ENCODE data around the gene CFAP97. TPM values are rescaled to one million over a fixed set of nuclear protein-coding genes. Genes with fewer than 3 reads are reported as not detected.
"Not testable (repeated sequence)": the region's sequence is repeated elsewhere in the genome, so short reads cannot be mapped to it uniquely, and the experiment has no call there.

CFAP97 gene
- total RNA-seq, 2 donors from 2014 or later: 17.1 to 19.5 TPM

DNA sequence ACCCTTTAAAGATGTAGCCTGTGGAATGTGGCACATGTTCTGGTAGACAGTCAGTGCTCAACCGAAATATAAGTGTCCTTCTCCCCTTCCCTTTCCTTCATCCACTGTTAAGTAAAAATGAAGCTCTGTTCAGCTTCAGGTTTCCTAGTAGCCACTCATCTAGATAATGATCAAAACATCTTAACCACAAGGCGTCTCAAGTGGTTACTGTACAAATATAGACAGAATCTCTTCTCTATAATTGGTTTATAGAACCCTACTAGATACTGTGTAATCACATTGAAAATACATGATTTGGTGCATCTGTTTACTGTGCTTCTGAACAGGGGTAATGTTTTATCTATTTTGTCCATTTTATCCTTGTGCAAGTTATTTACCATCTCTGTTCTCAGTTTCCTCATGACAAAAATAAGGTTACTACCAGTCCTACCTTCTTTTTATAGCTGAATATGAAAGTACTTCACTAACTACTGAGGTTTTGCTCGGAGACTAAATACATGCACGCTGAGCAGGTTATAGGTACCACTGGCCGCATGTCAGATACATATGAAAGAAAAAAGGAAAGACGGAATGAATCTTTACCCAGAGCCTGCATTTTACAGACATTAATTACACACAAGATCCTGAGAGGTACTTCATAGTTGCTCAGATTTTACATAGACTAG lies 81.0 kb downstream of the CFAP97 start:
- TF ChIP-seq, protein P1, sequence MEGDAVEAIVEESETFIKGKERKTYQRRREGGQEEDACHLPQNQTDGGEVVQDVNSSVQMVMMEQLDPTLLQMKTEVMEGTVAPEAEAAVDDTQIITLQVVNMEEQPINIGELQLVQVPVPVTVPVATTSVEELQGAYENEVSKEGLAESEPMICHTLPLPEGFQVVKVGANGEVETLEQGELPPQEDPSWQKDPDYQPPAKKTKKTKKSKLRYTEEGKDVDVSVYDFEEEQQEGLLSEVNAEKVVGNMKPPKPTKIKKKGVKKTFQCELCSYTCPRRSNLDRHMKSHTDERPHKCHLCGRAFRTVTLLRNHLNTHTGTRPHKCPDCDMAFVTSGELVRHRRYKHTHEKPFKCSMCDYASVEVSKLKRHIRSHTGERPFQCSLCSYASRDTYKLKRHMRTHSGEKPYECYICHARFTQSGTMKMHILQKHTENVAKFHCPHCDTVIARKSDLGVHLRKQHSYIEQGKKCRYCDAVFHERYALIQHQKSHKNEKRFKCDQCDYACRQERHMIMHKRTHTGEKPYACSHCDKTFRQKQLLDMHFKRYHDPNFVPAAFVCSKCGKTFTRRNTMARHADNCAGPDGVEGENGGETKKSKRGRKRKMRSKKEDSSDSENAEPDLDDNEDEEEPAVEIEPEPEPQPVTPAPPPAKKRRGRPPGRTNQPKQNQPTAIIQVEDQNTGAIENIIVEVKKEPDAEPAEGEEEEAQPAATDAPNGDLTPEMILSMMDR (IDR thresholded peaks at IDR 0.05): no peak
- TF ChIP-seq POLR2A (IDR thresholded peaks at IDR 0.05): no peak
- ATAC-seq (no peak), DNase-seq (no peak)
- no peak overlapping the region for H3K4me3 ChIP-seq
- intact Hi-C loops (cut with DNase I): no loop called here
- H3K36me3 ChIP-seq (replicated peaks in 1 of 2; ENCODE audit: insufficient read depth in 1 of 2, low read depth in 2 of 2): no peaks in the 10 kb centered on the region
- no peaks in the 10 kb centered on the region for H3K9me3 ChIP-seq
- H3K27me3 ChIP-seq: no peaks in the 10 kb centered on the region
- WGBS, 2 donors: 73 to 75% methylated on average over 6 of the region's 6 CpGs
- peaks cover 8% of the 10 kb centered on the region for H3K4me1 ChIP-seq
- no peak overlapping the region for H3K27ac ChIP-seq

DNA sequence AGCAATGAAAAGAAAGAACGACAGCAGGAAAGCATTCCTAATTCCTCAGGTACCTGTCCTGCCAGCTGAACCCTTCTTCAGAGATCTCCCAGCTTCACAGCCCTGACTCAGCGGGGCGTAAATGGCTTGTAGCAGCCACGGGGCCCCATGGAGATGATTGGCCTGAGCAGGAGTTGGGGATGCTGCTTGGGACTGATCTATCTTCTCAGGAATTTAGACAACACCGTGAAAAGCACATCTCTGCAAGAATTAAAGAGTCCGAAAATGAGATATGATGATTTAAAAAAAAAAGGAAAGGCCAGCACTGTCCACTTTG lies 83.2 kb downstream of the CFAP97 start:
- no peak for TF ChIP-seq POLR2A (IDR thresholded peaks at IDR 0.05)
- TF ChIP-seq, protein P1 (IDR thresholded peaks at IDR 0.05): no peak
- H3K4me1 ChIP-seq: peaks cover 7% of the 10 kb centered on the region
- no peak for ATAC-seq
- H3K27ac ChIP-seq: no peak overlapping the region
- no peaks in the 10 kb centered on the region for H3K9me3 ChIP-seq
- DNase-seq: no peak
- H3K36me3 ChIP-seq (replicated peaks in 1 of 2; ENCODE audit: insufficient read depth in 1 of 2, low read depth in 2 of 2): no peaks in the 10 kb centered on the region
- 82 to 85% methylated on average over 6 of the region's 6 CpGs for WGBS, 2 donors
- no peak overlapping the region for H3K4me3 ChIP-seq
- intact Hi-C loops (cut with DNase I): no loop called here
- no peaks in the 10 kb centered on the region for H3K27me3 ChIP-seq

DNA sequence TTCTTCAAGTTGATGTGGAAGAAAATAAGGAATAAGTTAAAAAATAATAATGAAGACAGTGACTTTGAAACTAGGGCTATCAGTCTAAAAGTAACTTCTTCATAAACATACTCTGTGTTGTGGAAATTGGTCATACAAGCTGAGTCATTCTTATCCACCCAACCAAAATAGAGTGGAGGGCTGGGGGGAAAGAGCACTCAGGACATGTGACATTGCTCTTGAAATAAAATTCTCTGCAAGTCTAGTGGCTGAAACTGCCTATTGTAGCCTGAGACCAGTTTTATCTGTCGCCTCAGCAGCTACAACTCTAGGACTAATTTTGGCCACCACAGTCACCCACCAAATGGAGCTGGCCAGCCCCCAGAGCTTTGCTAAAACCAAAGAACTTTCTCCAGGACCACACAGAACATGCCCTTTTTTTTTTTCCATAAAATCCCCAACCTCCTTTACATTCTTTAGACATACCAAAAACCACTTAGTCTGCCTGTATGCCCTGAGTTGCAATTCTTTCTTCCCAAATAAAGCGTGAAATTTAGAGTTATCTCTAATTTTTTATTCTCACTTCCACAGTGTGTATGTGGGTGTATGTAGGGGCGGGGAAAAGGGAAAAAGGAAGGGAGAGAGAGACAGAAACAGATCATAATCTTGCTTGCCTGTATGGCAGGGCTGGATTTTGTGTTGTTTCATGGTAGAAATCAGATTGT lies 83.7 kb downstream of the CFAP97 start:
- intact Hi-C loops (cut with DNase I): no loop called here
- TF ChIP-seq, protein P1 (IDR thresholded peaks at IDR 0.05): no peak
- TF ChIP-seq POLR2A (IDR thresholded peaks at IDR 0.05): no peak
- Histone ChIP-seq H3K4me3 (no peak overlapping the region), H3K27me3 (no peaks in the 10 kb centered on the region), H3K9me3 (no peaks in the 10 kb centered on the region), H3K4me1 (peaks cover 12% of the 10 kb centered on the region), H3K36me3 (replicated peaks in 1 of 2; ENCODE audit: insufficient read depth in 1 of 2, low read depth in 2 of 2) (no peaks in the 10 kb centered on the region), H3K27ac (no peak overlapping the region)
- ATAC-seq (no peak), DNase-seq (no peak)
- 93 to 95% methylated on average over 3 of the region's 3 CpGs for WGBS, 2 donors

DNA sequence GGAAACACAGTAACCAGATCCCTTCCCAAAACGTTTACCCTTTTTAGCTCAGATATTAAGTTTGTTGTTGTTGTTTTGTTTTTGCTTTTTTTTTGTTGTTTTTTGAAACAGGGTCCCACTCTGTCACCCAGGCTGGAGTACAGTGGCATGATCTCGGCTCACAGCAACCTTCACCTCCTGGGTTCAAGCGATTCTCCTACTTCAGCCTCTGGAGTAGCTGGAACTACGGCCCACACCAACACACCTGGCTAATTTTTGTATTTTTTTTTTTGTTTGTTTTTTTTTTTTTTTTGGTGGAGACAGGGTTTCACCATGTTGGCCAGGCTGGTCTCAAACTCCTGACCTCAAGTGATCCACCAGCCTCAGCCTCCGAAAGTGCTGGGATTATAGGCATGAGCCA lies 84.3 kb downstream of the CFAP97 start:
- DNase-seq; intact Hi-C loops (cut with DNase I); H3K27ac ChIP-seq; H3K9me3 ChIP-seq; ATAC-seq; H3K27me3 ChIP-seq; H3K4me3 ChIP-seq; H3K36me3 ChIP-seq (replicated peaks in 1 of 2; ENCODE audit: insufficient read depth in 1 of 2, low read depth in 2 of 2): not testable (repeated sequence)
- H3K4me1 ChIP-seq: peaks cover 13% of the 10 kb centered on the region
- 73 to 84% methylated on average over 5 of the region's 5 CpGs for WGBS, 2 donors

DNA sequence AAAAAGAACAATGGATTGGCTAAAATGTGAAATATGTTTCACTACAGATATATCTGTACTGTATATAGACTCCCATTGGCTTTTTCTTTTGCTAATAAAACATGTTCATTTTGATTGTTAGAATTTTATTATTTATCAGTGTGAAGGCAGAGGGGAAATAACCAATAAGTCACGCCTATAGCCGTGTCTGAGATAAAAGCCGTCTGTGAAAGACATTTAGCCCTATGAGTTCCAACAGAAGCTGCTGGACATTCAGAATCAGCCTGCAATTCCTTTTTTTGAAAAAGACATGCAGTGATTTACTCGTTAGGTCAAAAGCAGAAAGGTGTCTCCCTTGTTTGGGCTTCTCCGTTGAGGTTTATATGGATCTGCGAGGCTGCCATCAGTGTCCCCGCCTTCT lies 84.9 kb downstream of the CFAP97 start:
- Histone ChIP-seq H3K9me3 (no peaks in the 10 kb centered on the region), H3K4me1 (peaks cover 13% of the 10 kb centered on the region), H3K36me3 (replicated peaks in 1 of 2; ENCODE audit: insufficient read depth in 1 of 2, low read depth in 2 of 2) (no peaks in the 10 kb centered on the region), H3K27me3 (no peaks in the 10 kb centered on the region), H3K27ac (no peak overlapping the region), H3K4me3 (no peak overlapping the region)
- DNase-seq (no peak), ATAC-seq (no peak)
- 88 to 93% methylated on average over 7 of the region's 7 CpGs for WGBS, 2 donors
- no peak for TF ChIP-seq POLR2A (IDR thresholded peaks at IDR 0.05)
- TF ChIP-seq, protein P1 (IDR thresholded peaks at IDR 0.05): no peak
- intact Hi-C loops (cut with DNase I): no loop called here

Measured in body of pancreas (tissue), 4 donors.